Heart right ventricle (tissue), 16 donors: Measurements from ENCODE around the gene KRTAP4-2. TPM values are rescaled to one million over a fixed set of nuclear protein-coding genes. Genes with fewer than 3 reads are reported as not detected.

Experiments
- ATAC-seq, 8 donors: fragments of 200-7000 bp; cut with Tn5 transposase; one replicate each; pipeline ENCODE4 v1.9.1; 2020; ENCODE audit warnings: mild to moderate bottlenecking in 8 of 8, moderate library complexity in 8 of 8, moderate number of reproducible peaks in 1 of 8
- DNase-seq, 2 donors: peaks; one replicate each; pipeline ENCODE4 v3.0.0-alpha.2; 2020
- H3K27ac ChIP-seq, 10 donors: fragments of 200-600 bp; sonication (generic) in 2 of 10; one replicate each; pipeline versions ENCODE4 v1.5.0 to v1.8.0; 2020 to 2022; ENCODE audit warnings: mild to moderate bottlenecking in 3 of 10
- H3K27me3 ChIP-seq, 7 donors: fragments of 200-600 bp; one replicate each; pipeline ENCODE4 v1.8.0; 2021 to 2022; ENCODE audit warnings: mild to moderate bottlenecking in 2 of 7
- H3K36me3 ChIP-seq, 9 donors: fragments of 200-600 bp; sonication (generic) in 1 of 9; one replicate each; pipeline versions ENCODE4 v1.5.0 to v1.8.0; 2020 to 2022; ENCODE audit warnings: mild to moderate bottlenecking in 2 of 9
- H3K4me1 ChIP-seq, 9 donors: fragments of 200-600 bp; sonication (generic) in 1 of 9; one replicate each; pipeline versions ENCODE4 v1.5.0 to v1.8.0; 2020 to 2022; ENCODE audit warnings: mild to moderate bottlenecking in 4 of 9
- H3K4me3 ChIP-seq, 10 donors: fragments of 200-600 bp; sonication (generic) in 2 of 10; one replicate each; pipeline versions ENCODE4 v1.5.0 to v1.8.0; 2020 to 2022; ENCODE audit warnings: mild to moderate bottlenecking in 7 of 10, moderate library complexity in 2 of 10
- H3K9me3 ChIP-seq, 11 donors: fragments of 200-600 bp in 10 of 11; sonication (generic) in 2 of 11; one replicate each; pipeline versions ENCODE4 v1.5.0 to v1.8.0; 2013 to 2022; ENCODE audit warnings: mild to moderate bottlenecking in 2 of 11, control low read depth in 1 of 11, moderate library complexity in 1 of 11
- CTCF ChIP-seq, 9 donors: fragments of 200-600 bp; sonication (generic) in 2 of 9; IDR thresholded peaks; one replicate each; pipeline versions ENCODE4 v1.5.0 to v1.8.0; 2021 to 2022; ENCODE audit warnings: antibody characterized with exemption in 9 of 9, mild to moderate bottlenecking in 5 of 9, moderate library complexity in 1 of 9
- WGBS, 2 donors: extraction: QIAGEN DNeasy Blood & Tissue Kit; methylation state at CpG; one replicate each; pipeline ENCODE4 v1.1.7; 2013; ENCODE audit warnings: inconsistent platforms in 1 of 2; 5-methylcytosine and 5-hydroxymethylcytosine counted together
- intact Hi-C, 10 donors: fragments of 100-400 bp; cut with DNase I; formaldehyde crosslinking; loops; one replicate each; pipeline versions ENCODE4 v1.11.1 to v1.14.2; 2022
- polyA plus RNA-seq, 2 donors: library from polyadenylated mRNA; stranded (reverse); fragments of 200-250 nt; gene quantifications; one replicate each; pipeline ENCODE4 v1.2.3, GENCODE V29; 2013
- total RNA-seq, 10 donors: library from RNA; stranded (reverse); fragmentation: NEBNext Ultra II Directional in 3 of 10; extraction: Animal tissue kit (Norgen Biotek cat#: 25700) in 3 of 10; gene quantifications; one replicate each; pipeline versions ENCODE4 v1.2.1 to v1.2.4, GENCODE V29; 2021 to 2023
- donor health status: Arrhythmogenic right ventricular cardiomyopathy.
- donor health status: ischemic (EF 13 %, LVEDD 7.1; RV severe dilation, severe dysfunction).
- donor health status: healthy with polysubstance abuse.
- donor health status: DM: no; HTN: yes; CAD: no.
- donor health status: DM: no; HTN: no; CAD: no.
- donor health status: ischemic (EF 25% LVEDD 6.9; RV normal size, moderate dysfunction).
- donor health status: ischemic (EF 25% LVEDD 5.7; RV mildly dilated, moderate dysfunction).
- donor health status: healthy.
- donor health status: DM: yes; HTN: yes; CAD: no.
- donor health status: Ischemic cardiomyopathy.
- donor health status: ischemic (EF 35%, LVEDD 5.7; RV mildly dilated, moderate dysfunction).
- donor health status: nonischemic (EF 11% LVEDD 7.7; RV severe dilation, severe dysfunction).
- donor health status: DM: yes; HTN: yes; CAD: no.
- donor health status: PGD.
- donor health status: ischemic (EF 29% LVEDD 5.4; RV normal size, mild dysfunction).
- donor health status: nonischemic (EF 23%, LVEDD 6.1; RV moderate dilation, normal function).

Gene KRTAP4-2
- total and polyA plus RNA-seq, 12 donors: not detected

DNA sequence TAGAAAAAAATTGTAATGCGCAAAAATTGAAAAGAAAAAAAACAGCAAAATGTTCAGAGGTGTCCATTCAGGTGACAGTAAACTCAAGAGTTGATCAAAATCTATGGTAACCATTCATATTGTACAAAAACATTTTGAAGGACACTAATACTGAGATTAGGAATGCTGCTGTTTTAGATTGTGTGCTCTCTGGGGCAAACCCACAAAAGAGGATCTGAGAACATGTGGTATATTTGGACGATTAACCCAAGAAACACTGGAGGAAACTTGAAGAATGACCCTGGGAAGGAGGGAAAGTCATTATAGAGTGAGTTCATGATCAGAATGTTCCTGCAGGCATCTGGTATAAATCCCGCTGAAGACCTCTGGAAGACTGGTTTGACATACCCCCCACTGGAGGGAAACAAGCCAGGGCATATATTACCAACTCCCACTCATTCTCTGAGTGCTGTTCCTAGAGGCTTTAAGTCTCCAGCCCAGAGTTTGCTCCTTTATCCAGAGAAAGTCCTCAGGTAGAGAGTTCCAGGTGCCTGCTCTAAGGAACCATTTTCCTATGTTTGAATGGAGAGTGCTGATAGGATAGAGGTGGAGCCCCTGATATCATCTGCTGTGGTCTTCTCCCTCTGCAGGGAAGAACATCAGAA, 1.2 kb downstream of the KRTAP4-2 start:
- peaks cover 0 to 21% (median 12%) of the 10 kb centered on the region in 7 donors for H3K27me3 ChIP-seq
- H3K4me3 ChIP-seq: no peak overlapping the region
- intact Hi-C loops: loop anchor here in 1 of 10 donors (10.0 kb wide), 1 partner anchor 58 kb away; the partner anchor contains the start of genes KRTAP9-3 and KRTAP9-8
- DNase-seq: no peak
- no peaks in the 10 kb centered on the region for H3K4me1 ChIP-seq
- ATAC-seq: no peak
- no peak overlapping the region for H3K27ac ChIP-seq
- WGBS, 2 donors: 80% methylated on average over 3 of the region's 3 CpGs
- TF ChIP-seq CTCF (IDR thresholded peaks at IDR 0.05): no peak
- H3K9me3 ChIP-seq: no peaks in the 10 kb centered on the region
- H3K36me3 ChIP-seq: no peaks in the 10 kb centered on the region

- no peak for TF ChIP-seq CTCF (IDR thresholded peaks at IDR 0.05)
- DNase-seq (no peak), ATAC-seq (no peak)
- Histone ChIP-seq H3K36me3 (no peaks in the 10 kb centered on the region), H3K4me3 (no peak overlapping the region), H3K9me3 (no peaks in the 10 kb centered on the region), H3K27ac (no peak overlapping the region), H3K4me1 (no peaks in the 10 kb centered on the region), H3K27me3 (peaks cover 0 to 16% (median 10%) of the 10 kb centered on the region in 7 donors)
- 76 to 80% methylated on average over 2 of the region's 2 CpGs for WGBS, 2 donors
- intact Hi-C loops: loop anchor here in 1 of 10 donors (10.0 kb wide), 1 partner anchor 63 kb away; the partner anchor contains the start of genes KRTAP9-3 and KRTAP9-8
Observed at GRCh38 chr17:41171886-41172285, 6.1 kb downstream of the KRTAP4-2 start.

DNA sequence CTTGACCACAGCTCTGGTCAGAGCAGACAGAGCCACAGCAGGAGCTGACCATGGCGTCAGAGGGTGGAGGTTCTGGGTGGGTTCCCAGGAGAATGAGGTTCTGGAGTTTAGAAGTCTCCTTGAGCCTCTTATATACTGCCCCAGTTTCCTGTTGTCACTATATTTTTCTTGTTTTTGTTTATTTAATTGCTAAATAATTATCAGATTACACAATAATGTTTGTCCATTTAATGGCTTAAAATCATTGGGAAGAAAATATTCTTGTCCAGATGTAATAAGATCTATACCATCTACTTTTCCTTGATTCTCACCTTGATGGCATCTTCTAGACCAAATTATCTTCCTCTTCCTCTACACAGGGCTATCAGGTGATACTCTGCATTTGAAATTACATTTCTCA, 9.9 kb downstream of the KRTAP4-2 start, which contains the start of gene KRTAP4-3:
TSS of gene KRTAP4-3 (minus strand) at position 101 of the 400 bp plus-strand sequence. CDS start at position 52, 49 bp downstream.
- Histone ChIP-seq H3K27me3 (peaks cover 0 to 19% (median 2%) of the 10 kb centered on the region in 7 donors), H3K36me3 (no peaks in the 10 kb centered on the region), H3K4me3 (no peak within 1 kb of the TSS), H3K4me1 (no peaks in the 10 kb centered on the region), H3K9me3 (no peaks in the 10 kb centered on the region), H3K27ac (no peak within 1 kb of the TSS)
- no peak for ATAC-seq
- WGBS, 2 donors: 62 to 67% methylated on average over 1 of the region's 1 CpG
- no peak for DNase-seq
- TF ChIP-seq CTCF (IDR thresholded peaks at IDR 0.05): no peak
- intact Hi-C loops: loop anchor here in 2 of 10 donors (5.0 to 10.0 kb wide), 2 partner anchors 57 to 86 kb away; partner anchors contain the start of genes KRTAP4-7 (in 1 of the 2) and KRTAP9-2 (in 1 of the 2)

- no peak overlapping the region for H3K4me3 ChIP-seq
- peaks cover 0 to 24% (median 4%) of the 10 kb centered on the region in 7 donors for H3K27me3 ChIP-seq
- no peaks in the 10 kb centered on the region for H3K36me3 ChIP-seq
- H3K4me1 ChIP-seq: no peaks in the 10 kb centered on the region
- DNase-seq (no peak), ATAC-seq (no peak)
- intact Hi-C loops: loop anchor here in 2 of 10 donors (5.0 to 10.0 kb wide), 2 partner anchors 57 to 85 kb away; partner anchors contain the start of genes KRTAP4-7 (in 1 of the 2) and KRTAP9-2 (in 1 of the 2)
- no peaks in the 10 kb centered on the region for H3K9me3 ChIP-seq
- H3K27ac ChIP-seq: no peak overlapping the region
- 73 to 85% methylated on average over 7 of the region's 7 CpGs for WGBS, 2 donors
- no peak for TF ChIP-seq CTCF (IDR thresholded peaks at IDR 0.05)
Observed at GRCh38 chr17:41167561-41167960, 10.5 kb downstream of the KRTAP4-2 start.
